ENCODE results near the gene GINS2. TPM values are rescaled to one million over a fixed set of nuclear protein-coding genes. Genes with fewer than 3 reads are reported as not detected.

GINS2 gene
- total RNA-seq, 1 donor from 2014 or later, result 6.5 TPM

DNA sequence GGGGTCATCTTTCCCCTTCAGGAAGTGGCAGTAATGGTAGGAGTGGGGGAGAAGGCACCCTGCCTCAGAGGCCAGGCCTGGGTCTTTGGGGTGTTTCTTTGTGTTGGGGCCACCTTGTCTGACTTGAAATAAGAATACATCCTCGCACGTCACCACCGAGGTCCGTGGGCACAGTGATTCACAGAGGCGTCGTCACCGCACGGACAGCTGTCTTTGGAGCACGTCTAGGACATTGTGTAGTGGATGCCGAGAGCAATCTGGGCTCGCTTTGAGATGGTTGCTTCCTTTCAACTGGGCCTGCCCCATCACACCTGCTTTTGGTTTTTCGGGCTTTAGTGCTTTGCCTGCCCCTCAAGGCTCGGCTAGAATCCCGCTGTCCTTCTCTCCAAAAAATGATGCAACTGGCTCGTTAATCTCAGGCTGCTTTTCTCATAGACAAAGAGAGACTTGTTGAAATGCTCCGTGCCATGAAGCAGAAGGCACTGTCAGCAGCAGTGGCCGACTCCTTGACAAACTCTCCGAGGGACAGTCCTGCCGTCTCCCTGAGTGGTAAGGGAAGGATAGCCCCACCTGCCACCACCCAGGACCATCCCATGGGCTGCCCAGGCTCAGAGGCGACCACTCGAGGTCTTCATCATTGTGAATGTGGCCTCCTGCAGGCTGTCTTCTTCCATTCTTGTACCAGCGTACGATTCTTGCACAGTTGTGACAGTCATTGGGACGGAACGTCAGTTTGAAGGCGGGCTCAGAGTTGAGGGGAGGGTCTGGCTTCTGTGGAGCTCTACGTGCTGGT, 24.0 kb downstream of the GINS2 start:
- H3K4me3 ChIP-seq (ENCODE audit: low read depth, low read length), result no peak overlapping the region
- peaks cover 8% of the 10 kb centered on the region for H3K36me3 ChIP-seq (ENCODE audit: control insufficient read depth, insufficient read depth, low read length)

DNA sequence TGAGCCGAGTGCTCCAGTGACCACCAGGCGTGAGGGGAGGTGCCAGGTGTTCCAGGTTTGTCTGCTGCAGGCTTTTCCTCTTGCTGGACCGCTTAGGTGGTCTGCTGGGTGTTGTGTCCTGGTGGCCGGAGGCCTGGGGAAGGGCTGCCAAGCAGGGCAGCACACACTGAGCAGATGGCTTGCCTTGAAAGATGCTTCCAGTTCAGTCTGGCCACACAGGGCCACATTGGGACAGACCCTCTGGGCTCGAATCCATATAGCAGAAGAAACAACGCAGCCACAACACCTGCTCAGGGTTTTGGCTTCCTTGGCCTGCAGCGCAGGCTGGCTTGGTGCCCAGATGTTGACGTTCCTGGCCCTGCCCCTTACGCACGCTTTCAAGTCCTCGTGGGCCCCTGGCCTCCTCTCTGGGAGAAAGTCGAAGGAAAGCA, 24.8 kb downstream of the GINS2 start:
- Histone ChIP-seq H3K36me3 (ENCODE audit: control insufficient read depth, insufficient read depth, low read length) (peaks cover 7% of the 10 kb centered on the region), H3K4me3 (ENCODE audit: low read depth, low read length) (no peak overlapping the region), H3K27me3 (ENCODE audit: control insufficient read depth, insufficient read depth, low read length) (no peaks in the 10 kb centered on the region)
- TF ChIP-seq, protein P1, sequence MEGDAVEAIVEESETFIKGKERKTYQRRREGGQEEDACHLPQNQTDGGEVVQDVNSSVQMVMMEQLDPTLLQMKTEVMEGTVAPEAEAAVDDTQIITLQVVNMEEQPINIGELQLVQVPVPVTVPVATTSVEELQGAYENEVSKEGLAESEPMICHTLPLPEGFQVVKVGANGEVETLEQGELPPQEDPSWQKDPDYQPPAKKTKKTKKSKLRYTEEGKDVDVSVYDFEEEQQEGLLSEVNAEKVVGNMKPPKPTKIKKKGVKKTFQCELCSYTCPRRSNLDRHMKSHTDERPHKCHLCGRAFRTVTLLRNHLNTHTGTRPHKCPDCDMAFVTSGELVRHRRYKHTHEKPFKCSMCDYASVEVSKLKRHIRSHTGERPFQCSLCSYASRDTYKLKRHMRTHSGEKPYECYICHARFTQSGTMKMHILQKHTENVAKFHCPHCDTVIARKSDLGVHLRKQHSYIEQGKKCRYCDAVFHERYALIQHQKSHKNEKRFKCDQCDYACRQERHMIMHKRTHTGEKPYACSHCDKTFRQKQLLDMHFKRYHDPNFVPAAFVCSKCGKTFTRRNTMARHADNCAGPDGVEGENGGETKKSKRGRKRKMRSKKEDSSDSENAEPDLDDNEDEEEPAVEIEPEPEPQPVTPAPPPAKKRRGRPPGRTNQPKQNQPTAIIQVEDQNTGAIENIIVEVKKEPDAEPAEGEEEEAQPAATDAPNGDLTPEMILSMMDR (IDR thresholded peaks at IDR 0.05; ENCODE audit: insufficient read depth, low read length, poor library complexity, severe bottlenecking), result no peak
- no peak for DNase-seq (ENCODE audit: low read depth)

More for the DNA sequence above, 24.0 kb downstream of the GINS2 start:
- no peaks in the 10 kb centered on the region for H3K27me3 ChIP-seq (ENCODE audit: control insufficient read depth, insufficient read depth, low read length)
- TF ChIP-seq, protein P1 (IDR thresholded peaks at IDR 0.05; ENCODE audit: insufficient read depth, low read length, poor library complexity, severe bottlenecking), result no peak
- DNase-seq (ENCODE audit: low read depth), result no peak

DNA sequence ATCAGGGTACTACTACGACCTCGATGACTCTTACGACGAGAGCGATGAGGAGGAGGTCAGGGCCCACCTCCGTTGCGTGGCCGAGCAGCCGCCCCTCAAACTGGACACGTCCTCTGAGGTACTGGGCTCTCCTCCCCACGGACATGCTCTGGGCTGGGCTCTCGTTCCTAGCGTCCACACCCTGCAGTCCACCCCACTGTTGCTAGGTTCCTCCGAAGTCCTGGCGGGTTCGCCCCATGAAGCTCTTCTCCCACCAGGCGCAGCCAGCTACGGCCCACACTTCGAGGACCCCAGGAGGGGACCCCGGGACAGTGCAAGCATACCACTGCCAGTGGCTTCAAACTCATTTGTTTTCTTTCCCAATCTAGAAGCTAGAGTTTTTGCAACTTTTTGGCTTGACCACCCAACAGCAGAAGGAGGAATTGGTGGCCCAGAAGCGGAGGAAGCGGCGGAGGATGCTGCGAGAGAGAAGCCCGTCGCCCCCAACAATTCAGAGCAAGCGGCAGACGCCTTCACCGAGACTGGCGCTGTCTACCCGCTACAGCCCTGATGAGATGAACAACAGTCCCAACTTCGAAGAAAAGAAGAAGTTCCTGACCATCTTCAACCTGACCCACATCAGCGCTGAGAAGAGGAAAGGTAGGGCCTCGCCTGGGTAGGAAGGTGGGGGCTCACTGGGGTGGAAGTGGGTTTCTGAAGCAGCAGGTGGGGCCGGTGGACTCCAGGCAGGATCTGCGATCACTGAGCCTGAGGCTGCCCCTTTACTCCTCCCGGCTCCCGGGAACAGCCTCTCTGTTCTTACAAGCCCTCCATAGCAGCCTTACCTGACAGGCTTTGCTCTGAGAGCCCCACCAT, 25.6 kb downstream of the GINS2 start:
- TF ChIP-seq, protein P1 (IDR thresholded peaks at IDR 0.05; ENCODE audit: insufficient read depth, low read length, poor library complexity, severe bottlenecking), result no peak
- Histone ChIP-seq H3K4me3 (ENCODE audit: low read depth, low read length) (no peak overlapping the region), H3K27me3 (ENCODE audit: control insufficient read depth, insufficient read depth, low read length) (no peaks in the 10 kb centered on the region), H3K36me3 (ENCODE audit: control insufficient read depth, insufficient read depth, low read length) (peaks cover 6% of the 10 kb centered on the region)
- DNase-seq (ENCODE audit: low read depth), result no peak

DNA sequence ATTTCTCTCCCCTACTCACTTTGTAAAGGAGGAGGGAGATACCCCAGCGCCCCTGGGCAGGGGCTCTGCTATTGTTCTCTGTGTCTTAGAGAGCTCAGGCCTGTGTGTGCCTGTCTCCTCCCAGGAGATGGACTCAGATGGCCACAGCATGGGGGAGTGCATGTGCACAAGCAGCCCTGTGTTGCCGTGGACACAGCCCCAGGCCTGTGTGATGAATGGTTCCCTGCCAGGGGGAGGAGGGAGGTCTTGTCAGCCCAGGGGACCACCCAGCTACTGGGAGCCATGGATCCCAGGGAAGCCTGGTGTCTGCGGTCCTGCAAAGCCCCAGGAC, 26.3 kb downstream of the GINS2 start:
- DNase-seq (ENCODE audit: low read depth), result no peak
- TF ChIP-seq, protein P1 (IDR thresholded peaks at IDR 0.05; ENCODE audit: insufficient read depth, low read length, poor library complexity, severe bottlenecking), result no peak
- H3K36me3 ChIP-seq (ENCODE audit: control insufficient read depth, insufficient read depth, low read length), result peaks cover 5% of the 10 kb centered on the region
- H3K27me3 ChIP-seq (ENCODE audit: control insufficient read depth, insufficient read depth, low read length), result no peaks in the 10 kb centered on the region
- no peak overlapping the region for H3K4me3 ChIP-seq (ENCODE audit: low read depth, low read length)

DNA sequence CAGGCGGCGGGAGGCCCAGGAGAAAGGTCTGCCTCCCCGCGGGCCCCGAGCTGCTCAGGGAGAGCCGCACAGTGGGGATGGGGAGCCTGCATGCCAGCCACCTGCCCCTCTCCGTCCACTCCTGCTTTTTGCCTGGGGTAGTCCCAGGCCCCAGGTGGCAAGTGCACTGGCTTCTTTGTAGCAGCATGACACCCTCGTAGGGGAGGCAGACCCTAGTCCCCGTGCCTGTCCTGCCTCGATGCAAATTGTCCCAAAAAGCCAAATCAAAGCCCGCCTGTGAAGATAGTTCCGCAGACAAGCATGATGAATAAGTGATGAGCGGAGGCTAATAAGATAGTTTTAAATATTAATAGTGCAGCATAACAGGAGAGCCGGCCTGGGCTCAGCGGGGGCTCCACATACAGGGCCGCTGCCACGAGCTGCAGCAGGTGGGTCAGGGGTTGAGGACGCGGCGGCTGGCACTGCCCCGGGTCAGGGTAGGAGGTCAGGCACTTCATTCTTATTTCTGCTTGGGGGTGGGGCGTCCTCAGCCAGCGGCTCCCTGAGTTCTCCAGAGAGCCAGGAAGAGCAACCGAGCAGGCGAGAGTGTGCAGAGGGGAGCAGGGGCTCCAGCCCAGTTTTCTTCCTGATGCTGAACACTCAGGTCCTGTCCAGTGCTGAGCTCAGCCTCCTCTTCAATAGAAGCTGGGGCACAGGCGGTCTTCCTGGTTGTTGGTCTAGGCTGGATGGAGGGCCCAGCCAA, 26.8 kb downstream of the GINS2 start:
- no peak for DNase-seq (ENCODE audit: low read depth)
- H3K4me3 ChIP-seq (ENCODE audit: low read depth, low read length), result no peak overlapping the region
- TF ChIP-seq, protein P1 (IDR thresholded peaks at IDR 0.05; ENCODE audit: insufficient read depth, low read length, poor library complexity, severe bottlenecking), result no peak
- H3K36me3 ChIP-seq (ENCODE audit: control insufficient read depth, insufficient read depth, low read length), result peaks cover 5% of the 10 kb centered on the region
- no peaks in the 10 kb centered on the region for H3K27me3 ChIP-seq (ENCODE audit: control insufficient read depth, insufficient read depth, low read length)

Data from kidney epithelial cell (primary cell).